PC-9 (cell line): Measurements from ENCODE around the gene SORCS2.

Source experiments
- EZH2 ChIP-seq: fragments of 200-600 bp; sonication (generic); IDR thresholded peaks from 2 replicates; pipeline ENCODE4 v1.8.0; 2017; ENCODE audit warnings: antibody characterized with exemption, low read depth
- TF ChIP-seq, protein P1 (sequence below): fragments of 200-600 bp; sonication (generic); conservative IDR thresholded peaks from 2 replicates; pipeline ENCODE4 v1.6.1; 2017; ENCODE audit warnings: mixed run types, antibody characterized with exemption, mild to moderate bottlenecking, moderate library complexity

DNA sequence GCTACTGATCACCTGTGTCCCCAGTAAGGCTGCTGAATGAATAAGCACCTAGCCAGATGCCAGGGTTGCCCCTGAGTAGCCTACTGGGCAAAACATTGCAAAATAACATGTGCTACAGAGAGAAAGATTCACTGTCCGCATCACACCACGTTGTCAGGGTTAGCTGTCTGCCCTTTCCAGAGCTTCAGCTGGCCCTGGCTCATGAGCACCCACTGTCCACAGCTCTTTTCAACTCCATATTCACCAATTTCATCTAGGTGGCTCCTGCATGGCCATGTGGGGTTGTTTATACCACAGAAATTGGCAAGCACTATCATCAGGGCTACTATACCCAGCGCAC, 470.1 kb downstream of the SORCS2 start:
- TF ChIP-seq, protein P1, sequence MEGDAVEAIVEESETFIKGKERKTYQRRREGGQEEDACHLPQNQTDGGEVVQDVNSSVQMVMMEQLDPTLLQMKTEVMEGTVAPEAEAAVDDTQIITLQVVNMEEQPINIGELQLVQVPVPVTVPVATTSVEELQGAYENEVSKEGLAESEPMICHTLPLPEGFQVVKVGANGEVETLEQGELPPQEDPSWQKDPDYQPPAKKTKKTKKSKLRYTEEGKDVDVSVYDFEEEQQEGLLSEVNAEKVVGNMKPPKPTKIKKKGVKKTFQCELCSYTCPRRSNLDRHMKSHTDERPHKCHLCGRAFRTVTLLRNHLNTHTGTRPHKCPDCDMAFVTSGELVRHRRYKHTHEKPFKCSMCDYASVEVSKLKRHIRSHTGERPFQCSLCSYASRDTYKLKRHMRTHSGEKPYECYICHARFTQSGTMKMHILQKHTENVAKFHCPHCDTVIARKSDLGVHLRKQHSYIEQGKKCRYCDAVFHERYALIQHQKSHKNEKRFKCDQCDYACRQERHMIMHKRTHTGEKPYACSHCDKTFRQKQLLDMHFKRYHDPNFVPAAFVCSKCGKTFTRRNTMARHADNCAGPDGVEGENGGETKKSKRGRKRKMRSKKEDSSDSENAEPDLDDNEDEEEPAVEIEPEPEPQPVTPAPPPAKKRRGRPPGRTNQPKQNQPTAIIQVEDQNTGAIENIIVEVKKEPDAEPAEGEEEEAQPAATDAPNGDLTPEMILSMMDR = no peak
- no peak for TF ChIP-seq EZH2
